ENCODE data around the gene RBP5.

Gene RBP5

GRCh38 chr12:7162691-7163114, 34.0 kb upstream of the RBP5 start:
- TF ChIP-seq CTCF (IDR thresholded peaks at IDR 0.05; ENCODE audit: extremely low read depth, insufficient read depth, missing control alignments), result peak; percentile 39
- in situ Hi-C loops (cut with MboI; ENCODE audit: low pct_unique_long_range_greater_than_20kb, low sequenced_read_pairs, unreplicated experiment), result no loop called here
- DNase-seq (ENCODE audit: low spot score), result peak; percentile 39

GRCh38 chr12:7161811-7162210, 33.1 kb upstream of the RBP5 start:
- no peak for TF ChIP-seq CTCF (IDR thresholded peaks at IDR 0.05; ENCODE audit: extremely low read depth, insufficient read depth, missing control alignments)
- in situ Hi-C loops (cut with MboI; ENCODE audit: low pct_unique_long_range_greater_than_20kb, low sequenced_read_pairs, unreplicated experiment), result no loop called here
- DNase-seq (ENCODE audit: low spot score), result no peak

- no peak for TF ChIP-seq CTCF (IDR thresholded peaks at IDR 0.05; ENCODE audit: extremely low read depth, insufficient read depth, missing control alignments)
- DNase-seq (ENCODE audit: low spot score), result peak; percentile 8
- in situ Hi-C loops (cut with MboI; ENCODE audit: low pct_unique_long_range_greater_than_20kb, low sequenced_read_pairs, unreplicated experiment), result no loop called here
These were observed 32.6 kb upstream of the RBP5 start for GRCh38 chr12:7161327-7161726.

GRCh38 chr12:7160183-7160582, 31.5 kb upstream of the RBP5 start:
- peak; percentile 8 for DNase-seq (ENCODE audit: low spot score)
- in situ Hi-C loops (cut with MboI; ENCODE audit: low pct_unique_long_range_greater_than_20kb, low sequenced_read_pairs, unreplicated experiment), result no loop called here
- no peak for TF ChIP-seq CTCF (IDR thresholded peaks at IDR 0.05; ENCODE audit: extremely low read depth, insufficient read depth, missing control alignments)

GRCh38 chr12:7158781-7159609, 30.3 kb upstream of the RBP5 start:
- peak; percentile 9 for DNase-seq (ENCODE audit: low spot score)
- TF ChIP-seq CTCF (IDR thresholded peaks at IDR 0.05; ENCODE audit: extremely low read depth, insufficient read depth, missing control alignments), result no peak
- in situ Hi-C loops (cut with MboI; ENCODE audit: low pct_unique_long_range_greater_than_20kb, low sequenced_read_pairs, unreplicated experiment), result no loop called here

- no peak for DNase-seq (ENCODE audit: low spot score)
- in situ Hi-C loops (cut with MboI; ENCODE audit: low pct_unique_long_range_greater_than_20kb, low sequenced_read_pairs, unreplicated experiment), result no loop called here
- TF ChIP-seq CTCF (IDR thresholded peaks at IDR 0.05; ENCODE audit: extremely low read depth, insufficient read depth, missing control alignments), result no peak
These were observed 28.7 kb upstream of the RBP5 start for GRCh38 chr12:7157391-7157790.

Measured in GM13977 (cell line).